RPMI8226 (cell line): ENCODE results near the gene GRB14.
"Not testable (repeated sequence)": the region's sequence is repeated elsewhere in the genome, so short reads cannot be mapped to it uniquely, and the experiment has no call there.

Experiments used
- DNase-seq: peaks from one replicate; pipeline ENCODE4 v3.0.0-alpha.2; 2015

Gene GRB14

GRCh38 chr2:164620873-164621763 lies at the start of gene GRB14:
GRB14 (minus strand) TSS chr2:164621482; CDS start chr2:164621309, 173 bp downstream.
- peak; percentile 46 for DNase-seq

DNA sequence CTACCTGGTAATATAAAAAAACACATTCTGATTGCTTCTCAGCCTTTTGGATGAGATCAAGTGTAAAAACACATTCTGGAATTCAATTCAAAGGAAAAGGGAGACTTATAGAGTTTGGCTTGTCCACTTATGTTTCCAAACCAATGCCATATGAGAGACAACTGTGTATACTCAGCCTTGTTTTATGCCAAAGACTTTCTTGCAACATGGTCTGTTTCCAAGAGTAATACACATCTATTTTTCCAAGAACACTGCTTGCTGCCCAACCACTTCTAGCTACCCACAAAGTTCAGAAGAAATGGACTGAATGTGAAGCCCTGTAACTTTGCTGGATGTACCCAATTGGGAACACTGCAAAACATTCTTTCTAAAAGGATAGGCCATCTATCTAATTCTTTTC lies 48.0 kb upstream of the GRB14 start:
- DNase-seq, result no peak

- DNase-seq, result no peak
Observed at GRCh38 chr2:164667566-164667965, 46.3 kb upstream of the GRB14 start.

GRCh38 chr2:164664070-164664469 lies 42.8 kb upstream of the GRB14 start:
- no peak for DNase-seq

- DNase-seq, result no peak
Observed at GRCh38 chr2:164662868-164663631, 41.8 kb upstream of the GRB14 start.

DNA sequence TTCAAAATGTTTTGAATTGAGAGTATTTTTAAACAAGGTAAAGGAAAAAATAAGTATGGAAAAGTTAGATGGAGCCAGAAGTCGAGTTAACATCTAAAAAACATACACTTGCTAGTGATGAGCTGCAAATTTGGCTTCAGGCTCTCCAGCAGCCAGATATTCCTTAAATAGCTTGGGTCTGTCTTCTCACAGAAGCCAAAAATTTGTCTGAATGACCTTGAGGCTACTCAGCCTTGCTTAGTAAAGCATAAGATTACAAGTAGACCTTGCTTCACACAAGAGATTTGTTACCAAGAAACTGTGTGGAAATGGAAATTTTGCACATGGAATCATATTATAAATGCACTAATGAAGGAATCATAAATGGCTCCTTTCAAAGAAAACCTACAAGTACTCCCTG lies 40.8 kb upstream of the GRB14 start:
- DNase-seq, result no peak

GRCh38 chr2:164661349-164661748 lies 40.1 kb upstream of the GRB14 start:
- no peak for DNase-seq

GRCh38 chr2:164657129-164657528 lies 35.8 kb upstream of the GRB14 start:
- no peak for DNase-seq

DNA sequence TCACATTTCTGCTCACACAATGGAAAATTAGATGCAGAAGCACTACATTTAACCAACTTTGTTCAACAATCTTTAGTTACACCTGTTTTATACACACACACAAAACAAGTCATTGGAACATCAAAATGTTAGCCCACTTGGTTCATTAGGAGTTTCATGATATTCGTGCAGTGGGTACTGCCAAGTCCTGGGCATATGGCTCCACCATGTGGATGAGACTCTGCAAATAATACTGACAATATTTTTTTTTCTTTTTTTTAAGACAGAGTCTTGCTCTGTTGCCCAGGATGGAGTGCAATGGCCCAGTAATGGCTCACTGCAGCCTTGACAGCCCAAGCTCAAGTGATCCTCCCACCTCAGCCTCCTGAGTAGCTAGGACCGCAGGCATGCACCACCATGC lies 34.5 kb upstream of the GRB14 start:
- no peak for DNase-seq

DNA sequence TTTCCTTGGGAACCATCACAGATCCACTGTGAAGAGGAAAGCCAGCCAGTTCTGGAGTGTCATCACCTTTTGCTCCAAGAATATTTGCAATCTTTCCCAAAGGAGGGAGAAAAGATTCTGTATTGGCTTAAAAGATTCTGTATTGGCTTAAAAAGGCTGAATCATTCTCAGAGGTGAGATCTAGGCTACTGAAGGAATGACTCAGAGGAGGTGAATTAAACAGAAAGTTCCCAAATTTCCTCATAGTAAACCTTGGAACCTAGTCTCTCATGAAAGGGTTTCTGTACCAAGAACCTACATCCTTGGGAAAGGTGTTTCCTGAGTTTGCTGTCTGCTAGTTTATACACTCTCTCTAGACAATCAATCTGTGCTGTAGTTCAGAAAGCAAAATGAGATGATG lies 34.1 kb upstream of the GRB14 start:
- DNase-seq, result no peak

DNA sequence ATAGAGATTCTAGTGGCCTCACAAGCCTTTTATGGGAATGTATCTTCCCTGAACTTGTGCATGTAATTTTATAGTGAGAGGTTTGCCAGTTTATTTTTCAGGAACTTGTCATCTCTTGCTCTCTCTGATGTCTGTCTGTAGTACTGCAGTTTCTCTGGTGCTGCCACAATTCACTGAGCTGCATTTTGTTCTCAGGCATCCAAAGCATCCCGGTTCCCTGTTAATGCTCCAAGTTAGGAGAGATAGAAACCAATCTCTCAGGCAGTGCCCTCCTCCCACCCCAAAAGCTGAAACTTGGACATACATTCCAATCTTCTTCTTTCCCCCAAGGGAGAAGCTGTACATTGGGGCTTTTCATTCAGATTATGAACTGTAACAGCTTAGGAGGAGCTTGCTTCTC lies 30.1 kb upstream of the GRB14 start:
- DNase-seq, result no peak

DNA sequence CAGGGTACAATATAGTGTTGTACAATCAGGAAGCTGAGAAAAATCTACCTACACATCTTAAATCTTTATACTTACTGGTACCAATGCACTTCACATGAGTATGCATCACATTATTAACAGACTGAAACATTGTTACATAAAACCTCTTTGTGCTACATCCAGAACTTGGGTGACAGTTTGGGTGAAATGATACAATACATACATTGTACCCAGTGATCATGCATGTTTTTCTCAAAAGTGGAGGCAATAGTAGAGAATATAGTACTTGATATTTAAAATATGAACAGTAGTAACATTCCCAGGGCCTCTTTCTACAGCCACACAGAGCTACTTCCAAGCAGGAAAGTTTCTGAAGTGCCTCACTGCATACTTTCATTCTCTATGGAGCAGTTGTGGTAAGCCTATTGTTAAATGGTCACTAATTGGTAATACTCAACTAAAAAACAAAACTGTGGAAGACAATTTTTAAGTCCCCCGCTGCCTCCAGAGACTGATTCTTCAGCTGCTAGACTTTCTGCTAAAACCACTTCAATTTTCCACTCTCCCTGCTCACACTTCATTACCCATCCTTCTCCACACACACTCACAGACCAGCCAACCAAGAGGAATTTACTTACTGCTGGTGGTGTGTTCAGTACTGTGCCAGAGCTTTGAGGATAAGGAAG lies 22.9 kb upstream of the GRB14 start:
- no peak for DNase-seq

GRCh38 chr2:164642946-164643555 lies 21.8 kb upstream of the GRB14 start:
- no peak for DNase-seq

GRCh38 chr2:164642268-164642667 lies 21.0 kb upstream of the GRB14 start:
- DNase-seq, result no peak

GRCh38 chr2:164628319-164628718 lies 7.0 kb upstream of the GRB14 start:
- not testable (repeated sequence) for DNase-seq

GRCh38 chr2:164625378-164625971 lies 4.2 kb upstream of the GRB14 start:
- no peak for DNase-seq

GRCh38 chr2:164624316-164624715 lies 3.0 kb upstream of the GRB14 start:
- no peak for DNase-seq

- no peak for DNase-seq
Observed at GRCh38 chr2:164622338-164623106, 1.2 kb upstream of the GRB14 start.

- no peak for DNase-seq
Observed at GRCh38 chr2:164621764-164622105, 453 bp upstream of the GRB14 start.

- no peak for DNase-seq
Observed at GRCh38 chr2:164620457-164620856, 825 bp downstream of the GRB14 start.

GRCh38 chr2:164617466-164617865 lies 3.8 kb downstream of the GRB14 start:
- DNase-seq, result no peak
